GM21515 (cell line): ENCODE measurements around the gene MEFV.
"Not testable (repeated sequence)": the region's sequence is repeated elsewhere in the genome, so short reads cannot be mapped to it uniquely, and the experiment has no call there.

Source experiments
- ATAC-seq: cut with Tn5 transposase; IDR thresholded peaks from one replicate; pipeline ENCODE4 v1.9.1; 2021; ENCODE audit not compliant: unreplicated experiment

Gene MEFV

GRCh38 chr16:3256146-3256865 is at the start of gene MEFV:
TSS of gene MEFV (minus strand) at chr16:3256633. CDS start at chr16:3256587, 46 bp downstream.
- ATAC-seq: no peak

- ATAC-seq: no peak
These were observed 49.6 kb upstream of the MEFV start for GRCh38 chr16:3306078-3306477.

GRCh38 chr16:3305109-3306068 is 49.0 kb upstream of the MEFV start, which contains the start of the genes TIGD7 and ZNF75A:
TSS of gene TIGD7 (minus strand) at chr16:3305430. CDS start at chr16:3300614, 4,816 bp downstream.
TSS of gene ZNF75A (plus strand) at chr16:3305497. CDS start at chr16:3308429, 2,932 bp downstream.
- peak; percentile 89 for ATAC-seq

GRCh38 chr16:3304370-3304769 is 47.9 kb upstream of the MEFV start:
- no peak for ATAC-seq

GRCh38 chr16:3295783-3296182 is 39.4 kb upstream of the MEFV start:
- no peak for ATAC-seq

GRCh38 chr16:3295209-3295608 is 38.8 kb upstream of the MEFV start:
- ATAC-seq: no peak

- no peak for ATAC-seq
These were observed 36.2 kb upstream of the MEFV start for GRCh38 chr16:3292604-3293003.

- ATAC-seq: no peak
These were observed 33.7 kb upstream of the MEFV start for GRCh38 chr16:3289998-3290673.

GRCh38 chr16:3285131-3285530 is 28.7 kb upstream of the MEFV start:
- no peak for ATAC-seq

GRCh38 chr16:3283543-3284447 is 27.4 kb upstream of the MEFV start:
- ATAC-seq: no peak

- peak; percentile 79 for ATAC-seq
These were observed 26.5 kb upstream of the MEFV start, which contains the start of gene ZNF263 for GRCh38 chr16:3282730-3283542. TSS of gene ZNF263 (plus strand) at chr16:3283491. CDS start at chr16:3283819, 328 bp downstream.

- peak; percentile 28 for ATAC-seq
These were observed 25.8 kb upstream of the MEFV start for GRCh38 chr16:3282103-3282729.

- no peak for ATAC-seq
These were observed 24.9 kb upstream of the MEFV start for GRCh38 chr16:3281222-3281820.

- no peak for ATAC-seq
These were observed 20.2 kb upstream of the MEFV start for GRCh38 chr16:3276679-3277078.

GRCh38 chr16:3274947-3275346 is 18.5 kb upstream of the MEFV start:
- ATAC-seq: no peak

GRCh38 chr16:3274490-3274889 is 18.1 kb upstream of the MEFV start:
- ATAC-seq: no peak

GRCh38 chr16:3271281-3271680 is 14.8 kb upstream of the MEFV start:
- not testable (repeated sequence) for ATAC-seq

GRCh38 chr16:3270718-3271117 is 14.3 kb upstream of the MEFV start:
- ATAC-seq: not testable (repeated sequence)
